ENCODE data around the gene SH2D6. TPM values are rescaled to one million over a fixed set of nuclear protein-coding genes. Genes with fewer than 3 reads are reported as not detected.

SH2D6 gene
- total and polyA plus RNA-seq, 2 experiments from 2014 or later, result 0.31 TPM; not detected in 1

GRCh38 chr2:85470850-85471800, 52.6 kb downstream of the SH2D6 start:
- Histone ChIP-seq H3K9me2 (ENCODE audit: insufficient read depth) (no peaks in the 10 kb centered on the region), H3K4me2 (ENCODE audit: unreplicated experiment) (no peak overlapping the region), H3K27ac (no peak overlapping the region), H3K79me2 (ENCODE audit: insufficient read depth) (no peaks in the 10 kb centered on the region), H3K27me3 (replicated peaks; ENCODE audit: insufficient read depth) (no peaks in the 10 kb centered on the region), H4K20me1 (ENCODE audit: insufficient read depth) (no peaks in the 10 kb centered on the region), H2AFZ (no peak overlapping the region), H3K4me1 (ENCODE audit: insufficient read depth) (peaks cover 15% of the 10 kb centered on the region), H3K36me3 (ENCODE audit: low read depth) (no peaks in the 10 kb centered on the region), H3F3A (ENCODE audit: insufficient read depth) (no peaks in the 10 kb centered on the region), H3K4me3 (no peak overlapping the region), H3K9me3 (ENCODE audit: low read depth) (no peaks in the 10 kb centered on the region), H3K9ac (no peak overlapping the region)
- TF ChIP-seq EZH2phosphoT487 (IDR thresholded peaks at IDR 0.05; ENCODE audit: insufficient read depth, low read depth) (no peak), EZH2 (IDR thresholded peaks at IDR 0.05; ENCODE audit: insufficient read depth, poor library complexity, severe bottlenecking) (no peak)
- in situ Hi-C loops (cut with MboI), result no loop called here
- 61 to 67% methylated on average over 11 of the region's 11 CpGs for WGBS, 2 experiments (ENCODE audit: low coverage in 1 of 2, low lambda C conversion rate in 2 of 2, missing lambda C conversion rate in 2 of 2)
- peak; percentile 48 for DNase-seq

GRCh38 chr2:85472261-85472660, 53.7 kb downstream of the SH2D6 start:
- no peaks in the 10 kb centered on the region for H3K27me3 ChIP-seq (replicated peaks; ENCODE audit: insufficient read depth)
- in situ Hi-C loops (cut with MboI), result no loop called here
- H4K20me1 ChIP-seq (ENCODE audit: insufficient read depth), result no peaks in the 10 kb centered on the region
- peaks cover 15% of the 10 kb centered on the region for H3K4me1 ChIP-seq (ENCODE audit: insufficient read depth)
- WGBS, 2 experiments (ENCODE audit: low coverage in 1 of 2, low lambda C conversion rate in 2 of 2, missing lambda C conversion rate in 2 of 2), result 22 to 31% methylated on average over 4 of the region's 4 CpGs
- peak overlapping the region; percentile 1; the same call in 1 of the 2 replicates for H2AFZ ChIP-seq
- no peaks in the 10 kb centered on the region for H3K9me2 ChIP-seq (ENCODE audit: insufficient read depth)
- no peak overlapping the region for H3K4me2 ChIP-seq (ENCODE audit: unreplicated experiment)
- H3K9me3 ChIP-seq (ENCODE audit: low read depth), result no peaks in the 10 kb centered on the region
- H3K27ac ChIP-seq, result no peak overlapping the region
- no peak overlapping the region for H3K4me3 ChIP-seq
- H3K79me2 ChIP-seq (ENCODE audit: insufficient read depth), result no peaks in the 10 kb centered on the region
- TF ChIP-seq EZH2phosphoT487 (IDR thresholded peaks at IDR 0.05; ENCODE audit: insufficient read depth, low read depth), result no peak
- no peak for TF ChIP-seq EZH2 (IDR thresholded peaks at IDR 0.05; ENCODE audit: insufficient read depth, poor library complexity, severe bottlenecking)
- H3K36me3 ChIP-seq (ENCODE audit: low read depth), result no peaks in the 10 kb centered on the region
- no peak overlapping the region for H3K9ac ChIP-seq
- no peaks in the 10 kb centered on the region for H3F3A ChIP-seq (ENCODE audit: insufficient read depth)
- DNase-seq, result peak; percentile 53

GRCh38 chr2:85475799-85476490, 57.4 kb downstream of the SH2D6 start:
- Histone ChIP-seq H3K9me3 (ENCODE audit: low read depth) (no peaks in the 10 kb centered on the region), H3K27ac (no peak overlapping the region), H3K4me2 (ENCODE audit: unreplicated experiment) (no peak overlapping the region), H3K9ac (no peak overlapping the region), H3K27me3 (replicated peaks; ENCODE audit: insufficient read depth) (no peaks in the 10 kb centered on the region), H3K36me3 (ENCODE audit: low read depth) (no peaks in the 10 kb centered on the region), H3K9me2 (ENCODE audit: insufficient read depth) (no peaks in the 10 kb centered on the region), H2AFZ (no peak overlapping the region), H3K4me1 (ENCODE audit: insufficient read depth) (0 out of 2 replicates have a peak, but pooled peaks cover 8% of the 10 kb centered on the region), H3K4me3 (no peak overlapping the region), H4K20me1 (ENCODE audit: insufficient read depth) (no peaks in the 10 kb centered on the region), H3K79me2 (ENCODE audit: insufficient read depth) (no peaks in the 10 kb centered on the region), H3F3A (ENCODE audit: insufficient read depth) (no peaks in the 10 kb centered on the region)
- in situ Hi-C loops (cut with MboI), result no loop called here
- TF ChIP-seq EZH2 (IDR thresholded peaks at IDR 0.05; ENCODE audit: insufficient read depth, poor library complexity, severe bottlenecking) (no peak), EZH2phosphoT487 (IDR thresholded peaks at IDR 0.05; ENCODE audit: insufficient read depth, low read depth) (no peak)
- WGBS, 2 experiments (ENCODE audit: low coverage in 1 of 2, low lambda C conversion rate in 2 of 2, missing lambda C conversion rate in 2 of 2), result 62 to 65% methylated on average over 3 of the region's 3 CpGs
- no peak for DNase-seq

GRCh38 chr2:85476624-85477023, 58.1 kb downstream of the SH2D6 start:
- no peak overlapping the region for H3K9ac ChIP-seq
- DNase-seq, result no peak
- no peak overlapping the region for H3K4me3 ChIP-seq
- H3K9me2 ChIP-seq (ENCODE audit: insufficient read depth), result no peaks in the 10 kb centered on the region
- no peaks in the 10 kb centered on the region for H3K36me3 ChIP-seq (ENCODE audit: low read depth)
- in situ Hi-C loops (cut with MboI), result no loop called here
- no peak overlapping the region for H3K4me2 ChIP-seq (ENCODE audit: unreplicated experiment)
- no peaks in the 10 kb centered on the region for H3F3A ChIP-seq (ENCODE audit: insufficient read depth)
- H2AFZ ChIP-seq, result no peak overlapping the region
- H3K27ac ChIP-seq, result no peak overlapping the region
- no peaks in the 10 kb centered on the region for H4K20me1 ChIP-seq (ENCODE audit: insufficient read depth)
- TF ChIP-seq EZH2 (IDR thresholded peaks at IDR 0.05; ENCODE audit: insufficient read depth, poor library complexity, severe bottlenecking), result no peak
- no peaks in the 10 kb centered on the region for H3K9me3 ChIP-seq (ENCODE audit: low read depth)
- no peaks in the 10 kb centered on the region for H3K79me2 ChIP-seq (ENCODE audit: insufficient read depth)
- no peaks in the 10 kb centered on the region for H3K27me3 ChIP-seq (replicated peaks; ENCODE audit: insufficient read depth)
- 0 out of 2 replicates have a peak, but pooled peaks cover 4% of the 10 kb centered on the region for H3K4me1 ChIP-seq (ENCODE audit: insufficient read depth)
- WGBS, 2 experiments (ENCODE audit: low coverage in 1 of 2, low lambda C conversion rate in 2 of 2, missing lambda C conversion rate in 2 of 2), result 50 to 67% methylated on average over 1 of the region's 1 CpG

Measured in GM23248 (cell line).